ENCODE data around the gene SLC4A2.
A peak's percentile ranks its signal among the peaks of the same experiment; 100 is the strongest.

SLC4A2 gene

DNA sequence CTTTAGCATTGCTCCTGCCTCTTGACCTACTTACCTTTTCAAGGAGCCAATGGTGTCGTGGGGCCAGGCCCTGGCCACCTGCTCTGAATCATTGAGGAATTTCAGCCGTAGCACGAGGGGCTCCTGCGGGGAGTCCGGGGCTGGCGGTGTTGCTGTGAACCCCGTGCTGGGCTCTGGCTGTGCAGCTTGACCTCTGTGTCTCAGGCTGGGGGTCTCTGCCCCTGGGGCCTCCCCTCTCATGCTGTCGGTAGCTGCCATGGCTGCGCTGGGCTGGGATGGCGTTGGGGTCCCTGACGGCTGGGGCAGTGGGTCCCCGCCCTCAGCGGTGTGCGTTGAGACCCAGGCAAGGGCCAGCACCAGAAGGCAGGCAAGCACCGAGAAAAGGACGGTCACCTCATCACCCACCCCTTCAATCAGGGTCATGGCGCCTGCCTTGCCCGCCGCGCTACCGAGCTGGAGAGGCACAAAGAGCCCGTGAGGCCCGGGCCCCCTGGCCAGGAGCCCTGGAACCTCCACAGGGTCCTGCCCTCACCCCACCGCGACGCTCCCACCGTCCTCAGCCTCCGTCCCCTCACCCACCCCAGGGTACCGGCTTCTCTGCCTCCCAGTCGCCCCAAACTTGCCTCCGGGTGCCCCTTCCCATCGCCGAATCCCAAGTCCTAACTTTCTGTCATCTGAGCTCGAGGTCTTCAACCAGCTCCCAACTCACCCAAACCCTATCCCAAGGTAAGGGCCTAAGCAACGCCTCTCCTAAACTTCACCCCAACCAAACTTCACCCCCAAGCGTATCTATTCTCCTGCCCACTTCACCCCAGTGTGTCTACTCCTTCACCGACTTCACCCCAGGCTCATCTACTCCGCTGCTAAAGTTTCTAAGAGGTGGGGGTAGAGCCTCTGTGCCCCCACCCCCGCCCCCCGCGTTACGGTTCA lies 23.0 kb downstream of the SLC4A2 start:
- H3K23ac ChIP-seq (ENCODE audit: low read length), result peak overlapping the region; percentile 66
- H3K79me2 ChIP-seq (ENCODE audit: control insufficient read depth, insufficient read depth, low read length), result peaks cover 15% of the 10 kb centered on the region
- H3K9ac ChIP-seq (ENCODE audit: low read length), result peak overlapping the region; percentile 86
- WGBS (ENCODE audit: extremely low coverage, insufficient coverage, low lambda C conversion rate), result no CpG with 5 or more reads among the region's 42 CpGs
- H2BK120ac ChIP-seq (ENCODE audit: low read depth, low read length), result peak overlapping the region; percentile 50
- H3K27me3 ChIP-seq (ENCODE audit: insufficient read depth, low read length, poor library complexity), result no peaks in the 10 kb centered on the region
- H3K4me3 ChIP-seq (ENCODE audit: low read length), result peak overlapping the region; percentile 71
- H3K79me1 ChIP-seq (ENCODE audit: low read length), result peaks cover 15% of the 10 kb centered on the region
- no peak overlapping the region for H3K27ac ChIP-seq (ENCODE audit: low read depth, low read length)
- no peak overlapping the region for H2BK15ac ChIP-seq (replicated peaks; ENCODE audit: low read depth)
- H2AK5ac ChIP-seq (ENCODE audit: low read length), result peak overlapping the region; percentile 38
- H3K56ac ChIP-seq (ENCODE audit: low read length), result peak overlapping the region; percentile 91
- H3K4me2 ChIP-seq (ENCODE audit: low read length), result peak overlapping the region; percentile 80
- no peaks in the 10 kb centered on the region for H3K36me3 ChIP-seq (ENCODE audit: control insufficient read depth, insufficient read depth, low read length)
- peaks cover 13% of the 10 kb centered on the region for H3K4me1 ChIP-seq (ENCODE audit: control insufficient read depth, low read depth, low read length)
- DNase-seq, result no peak
- H4K8ac ChIP-seq (ENCODE audit: low read depth, low read length), result peak overlapping the region; percentile 57
- no peak overlapping the region for H3K4ac ChIP-seq (ENCODE audit: low read depth, low read length)
- H3K18ac ChIP-seq (ENCODE audit: low read length), result peak overlapping the region; percentile 94
- no peak overlapping the region for H4K5ac ChIP-seq (ENCODE audit: low read length)
- H2BK5ac ChIP-seq (ENCODE audit: low read length), result no peak overlapping the region

DNA sequence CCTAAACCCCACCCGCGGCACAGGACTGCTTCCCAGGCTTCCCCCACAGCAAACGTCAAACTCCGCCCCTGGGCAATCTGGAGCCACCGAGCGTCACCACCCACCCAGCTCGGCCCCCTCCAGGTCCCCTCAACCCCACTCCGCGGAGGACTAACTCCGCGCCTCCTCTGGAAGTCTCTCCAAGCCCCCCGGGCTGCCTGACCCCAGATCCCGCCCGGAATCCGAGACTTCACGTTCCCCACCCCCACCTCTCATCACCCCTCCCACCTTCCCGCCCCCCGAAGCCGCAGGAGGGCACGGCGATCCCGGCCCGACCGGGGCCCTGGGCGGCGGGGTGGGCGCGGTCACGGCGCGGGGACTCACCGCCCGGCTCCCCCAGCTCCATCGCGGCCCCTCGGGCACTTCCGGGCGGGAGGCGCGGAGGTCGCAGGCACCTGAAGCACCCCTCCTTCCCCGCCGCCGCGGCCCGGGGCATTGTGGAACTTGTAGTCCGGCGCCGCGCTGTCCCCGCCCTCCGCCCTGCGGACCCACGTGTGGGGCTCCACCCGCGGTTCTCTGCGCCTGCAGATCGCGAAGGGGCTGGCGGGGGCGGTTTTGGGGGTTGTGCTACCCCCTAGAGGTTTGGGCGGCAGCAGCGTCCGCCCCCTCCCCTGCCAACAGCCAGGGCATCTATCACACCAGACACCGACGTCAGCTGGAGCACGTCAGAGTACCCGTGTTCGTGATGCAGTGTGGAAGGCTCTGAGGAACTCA lies 23.9 kb downstream of the SLC4A2 start, which contains the start of gene TMUB1:
TSS of gene TMUB1 (minus strand) at position 423 of the 753 bp plus-strand sequence. CDS start 930 bp downstream, outside the sequence.
- Histone ChIP-seq H3K18ac (ENCODE audit: low read length) (peak within 1 kb of the TSS; percentile 94), H4K8ac (ENCODE audit: low read depth, low read length) (peak within 1 kb of the TSS; percentile 57), H3K4me1 (ENCODE audit: control insufficient read depth, low read depth, low read length) (peaks cover 13% of the 10 kb centered on the region), H3K27ac (ENCODE audit: low read depth, low read length) (no peak within 1 kb of the TSS), H3K56ac (ENCODE audit: low read length) (peak within 1 kb of the TSS; percentile 91), H2BK15ac (replicated peaks; ENCODE audit: low read depth) (no peak within 1 kb of the TSS), H3K36me3 (ENCODE audit: control insufficient read depth, insufficient read depth, low read length) (no peaks in the 10 kb centered on the region), H2BK120ac (ENCODE audit: low read depth, low read length) (peak within 1 kb of the TSS; percentile 50), H3K4ac (ENCODE audit: low read depth, low read length) (no peak within 1 kb of the TSS), H2BK5ac (ENCODE audit: low read length) (no peak within 1 kb of the TSS), H3K4me2 (ENCODE audit: low read length) (peak within 1 kb of the TSS; percentile 84), H3K79me1 (ENCODE audit: low read length) (peaks cover 19% of the 10 kb centered on the region), H3K9ac (ENCODE audit: low read length) (peak within 1 kb of the TSS; percentile 86), H3K4me3 (ENCODE audit: low read length) (peak within 1 kb of the TSS; percentile 71), H3K23ac (ENCODE audit: low read length) (peak within 1 kb of the TSS; percentile 66), H3K27me3 (ENCODE audit: insufficient read depth, low read length, poor library complexity) (no peaks in the 10 kb centered on the region), H2AK5ac (ENCODE audit: low read length) (peak within 1 kb of the TSS; percentile 38), H3K79me2 (ENCODE audit: control insufficient read depth, insufficient read depth, low read length) (peaks cover 17% of the 10 kb centered on the region), H4K5ac (ENCODE audit: low read length) (no peak within 1 kb of the TSS)
- no CpG with 5 or more reads among the region's 69 CpGs for WGBS (ENCODE audit: extremely low coverage, insufficient coverage, low lambda C conversion rate)
- DNase-seq, result peak; percentile 61

DNA sequence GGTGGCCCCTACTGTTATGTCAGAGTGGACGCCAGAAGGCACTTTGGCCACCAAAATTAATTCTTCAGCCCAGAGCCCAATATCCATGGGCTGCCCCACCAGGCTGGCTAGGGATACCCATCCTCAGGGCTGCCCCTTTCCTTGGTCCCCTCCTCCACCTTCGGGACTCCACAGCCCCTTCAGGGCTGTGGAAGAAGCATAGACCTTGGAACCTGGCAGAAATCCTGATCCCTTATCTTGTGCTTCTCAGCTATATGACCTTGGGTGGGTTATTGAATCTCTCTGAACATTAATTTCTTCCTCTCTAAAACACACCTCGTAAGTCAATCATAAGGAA lies 24.4 kb downstream of the SLC4A2 start:
- Histone ChIP-seq H3K27me3 (ENCODE audit: insufficient read depth, low read length, poor library complexity) (no peaks in the 10 kb centered on the region), H2BK5ac (ENCODE audit: low read length) (no peak overlapping the region), H3K36me3 (ENCODE audit: control insufficient read depth, insufficient read depth, low read length) (no peaks in the 10 kb centered on the region), H3K23ac (ENCODE audit: low read length) (no peak overlapping the region), H3K9ac (ENCODE audit: low read length) (peak overlapping the region; percentile 25), H3K4me3 (ENCODE audit: low read length) (peak overlapping the region; percentile 6), H3K79me1 (ENCODE audit: low read length) (peaks cover 19% of the 10 kb centered on the region), H3K4me1 (ENCODE audit: control insufficient read depth, low read depth, low read length) (peaks cover 16% of the 10 kb centered on the region), H2AK5ac (ENCODE audit: low read length) (no peak overlapping the region), H2BK15ac (replicated peaks; ENCODE audit: low read depth) (no peak overlapping the region), H4K8ac (ENCODE audit: low read depth, low read length) (no peak overlapping the region), H3K4ac (ENCODE audit: low read depth, low read length) (no peak overlapping the region), H3K27ac (ENCODE audit: low read depth, low read length) (no peak overlapping the region), H2BK120ac (ENCODE audit: low read depth, low read length) (no peak overlapping the region), H3K56ac (ENCODE audit: low read length) (peak overlapping the region; percentile 69), H3K4me2 (ENCODE audit: low read length) (peak overlapping the region; percentile 84), H3K79me2 (ENCODE audit: control insufficient read depth, insufficient read depth, low read length) (peaks cover 17% of the 10 kb centered on the region), H3K18ac (ENCODE audit: low read length) (no peak overlapping the region), H4K5ac (ENCODE audit: low read length) (no peak overlapping the region)
- no CpG with 5 or more reads among the region's 3 CpGs for WGBS (ENCODE audit: extremely low coverage, insufficient coverage, low lambda C conversion rate)
- no peak for DNase-seq

DNA sequence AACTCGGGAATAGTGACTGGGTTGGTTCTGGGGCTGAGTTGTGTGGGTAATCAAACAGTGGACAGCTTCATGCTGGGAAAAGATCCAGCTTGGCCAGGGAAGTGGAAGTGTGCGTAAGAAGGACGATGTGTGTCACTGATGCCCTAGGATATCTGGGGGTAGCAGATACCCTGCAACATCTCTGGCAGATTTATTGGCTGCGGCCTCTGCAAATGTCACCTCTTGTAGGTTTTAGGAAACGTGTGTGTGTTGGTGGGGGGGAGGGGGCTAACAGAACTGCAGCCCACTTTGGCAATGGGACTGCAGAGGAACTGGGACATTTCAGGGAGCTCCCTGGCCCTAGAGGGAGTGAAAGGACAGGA lies 25.9 kb downstream of the SLC4A2 start:
- Histone ChIP-seq H3K56ac (ENCODE audit: low read length) (peak overlapping the region; percentile 40), H3K4ac (ENCODE audit: low read depth, low read length) (no peak overlapping the region), H3K4me3 (ENCODE audit: low read length) (no peak overlapping the region), H3K79me1 (ENCODE audit: low read length) (peaks cover 15% of the 10 kb centered on the region), H3K4me2 (ENCODE audit: low read length) (no peak overlapping the region), H3K79me2 (ENCODE audit: control insufficient read depth, insufficient read depth, low read length) (peaks cover 9% of the 10 kb centered on the region), H3K36me3 (ENCODE audit: control insufficient read depth, insufficient read depth, low read length) (peaks cover 2% of the 10 kb centered on the region), H2AK5ac (ENCODE audit: low read length) (no peak overlapping the region), H3K9ac (ENCODE audit: low read length) (peak overlapping the region; percentile 9), H3K27me3 (ENCODE audit: insufficient read depth, low read length, poor library complexity) (no peaks in the 10 kb centered on the region), H3K4me1 (ENCODE audit: control insufficient read depth, low read depth, low read length) (peaks cover 20% of the 10 kb centered on the region), H3K23ac (ENCODE audit: low read length) (no peak overlapping the region), H3K18ac (ENCODE audit: low read length) (no peak overlapping the region), H4K5ac (ENCODE audit: low read length) (no peak overlapping the region), H2BK120ac (ENCODE audit: low read depth, low read length) (no peak overlapping the region), H2BK5ac (ENCODE audit: low read length) (no peak overlapping the region), H3K27ac (ENCODE audit: low read depth, low read length) (no peak overlapping the region), H4K8ac (ENCODE audit: low read depth, low read length) (no peak overlapping the region), H2BK15ac (replicated peaks; ENCODE audit: low read depth) (no peak overlapping the region)
- DNase-seq, result no peak
- no CpG with 5 or more reads among the region's 5 CpGs for whole genome bisulfite sequencing (ENCODE audit: extremely low coverage, insufficient coverage, low lambda C conversion rate)

DNA sequence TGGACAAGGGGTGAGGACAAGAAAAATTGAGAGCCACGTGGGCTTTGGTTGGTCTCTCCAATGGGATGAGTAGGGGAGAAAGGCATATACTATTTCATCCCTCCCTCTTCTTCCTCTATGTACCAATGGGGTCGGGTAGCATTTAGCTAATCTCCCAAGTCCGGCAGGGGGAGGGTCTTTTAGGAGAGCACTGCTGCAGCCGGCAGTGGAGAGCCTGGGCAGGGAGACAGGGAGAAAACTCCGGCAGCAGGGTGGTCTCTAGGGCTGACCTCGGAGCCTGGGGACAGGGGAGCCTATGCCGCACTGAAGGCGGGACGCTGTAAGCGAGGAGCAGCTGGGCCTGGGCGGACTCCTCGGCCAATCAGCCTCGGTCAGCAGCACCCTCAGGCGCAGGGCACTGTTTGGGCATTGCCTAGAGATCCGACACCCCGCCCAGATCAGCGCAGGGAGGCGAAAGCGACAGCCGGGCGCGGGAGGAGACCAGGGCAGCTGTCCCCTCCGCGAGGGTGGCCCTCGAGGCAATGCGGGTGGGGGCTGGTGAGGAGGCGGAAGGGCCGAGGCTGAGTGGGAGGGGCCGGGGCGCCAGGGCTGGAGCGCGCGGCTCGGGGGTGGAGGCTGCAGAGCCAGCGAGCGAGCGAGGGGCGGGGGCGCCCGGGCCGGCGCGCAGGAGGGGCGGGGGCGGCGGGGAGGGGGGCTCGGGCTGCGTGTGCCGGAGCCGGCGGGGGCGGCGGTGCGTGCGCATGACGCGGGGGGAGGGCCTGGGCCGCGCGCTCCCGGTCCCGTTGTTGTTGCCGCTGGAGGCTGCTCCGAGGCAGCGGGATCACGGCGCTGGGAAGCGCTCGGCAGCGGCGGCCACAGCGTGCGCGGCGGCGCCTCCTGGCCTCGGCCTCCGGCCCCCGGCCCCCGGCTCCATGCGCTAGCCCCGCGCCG lies 26.6 kb downstream of the SLC4A2 start, which contains the start of gene AGAP3:
TSS of gene AGAP3 (plus strand) at position 785 of the 930 bp plus-strand sequence. CDS start 267 bp downstream, outside the sequence.
- Histone ChIP-seq H3K23ac (ENCODE audit: low read length) (peak within 1 kb of the TSS; percentile 94), H3K56ac (ENCODE audit: low read length) (peak within 1 kb of the TSS; percentile 98), H3K79me2 (ENCODE audit: control insufficient read depth, insufficient read depth, low read length) (peaks cover 8% of the 10 kb centered on the region), H3K9ac (ENCODE audit: low read length) (peak within 1 kb of the TSS; percentile 93), H3K4me3 (ENCODE audit: low read length) (peak within 1 kb of the TSS; percentile 82), H4K8ac (ENCODE audit: low read depth, low read length) (no peak within 1 kb of the TSS), H2BK5ac (ENCODE audit: low read length) (no peak within 1 kb of the TSS), H4K5ac (ENCODE audit: low read length) (no peak within 1 kb of the TSS), H2BK120ac (ENCODE audit: low read depth, low read length) (no peak within 1 kb of the TSS), H3K79me1 (ENCODE audit: low read length) (peaks cover 18% of the 10 kb centered on the region), H3K36me3 (ENCODE audit: control insufficient read depth, insufficient read depth, low read length) (peaks cover 2% of the 10 kb centered on the region), H3K4ac (ENCODE audit: low read depth, low read length) (peak within 1 kb of the TSS; percentile 28), H3K4me2 (ENCODE audit: low read length) (peak within 1 kb of the TSS; percentile 91), H3K27ac (ENCODE audit: low read depth, low read length) (peak within 1 kb of the TSS; percentile 57), H3K4me1 (ENCODE audit: control insufficient read depth, low read depth, low read length) (peaks cover 20% of the 10 kb centered on the region), H2AK5ac (ENCODE audit: low read length) (no peak within 1 kb of the TSS), H2BK15ac (replicated peaks; ENCODE audit: low read depth) (no peak within 1 kb of the TSS), H3K27me3 (ENCODE audit: insufficient read depth, low read length, poor library complexity) (no peaks in the 10 kb centered on the region), H3K18ac (ENCODE audit: low read length) (peak within 1 kb of the TSS; percentile 57)
- peak; percentile 91 for DNase-seq
- WGBS (ENCODE audit: extremely low coverage, insufficient coverage, low lambda C conversion rate), result no CpG with 5 or more reads among the region's 84 CpGs
